Measurements from ENCODE around the gene KAZN. TPM values are rescaled to one million over a fixed set of nuclear protein-coding genes. Genes with fewer than 3 reads are reported as not detected.

The KAZN gene
- polyA plus RNA-seq, 1 donor (not counting 4 experiments of a cell fraction or from before 2014, with no cell fraction given), result 5.9 TPM

DNA sequence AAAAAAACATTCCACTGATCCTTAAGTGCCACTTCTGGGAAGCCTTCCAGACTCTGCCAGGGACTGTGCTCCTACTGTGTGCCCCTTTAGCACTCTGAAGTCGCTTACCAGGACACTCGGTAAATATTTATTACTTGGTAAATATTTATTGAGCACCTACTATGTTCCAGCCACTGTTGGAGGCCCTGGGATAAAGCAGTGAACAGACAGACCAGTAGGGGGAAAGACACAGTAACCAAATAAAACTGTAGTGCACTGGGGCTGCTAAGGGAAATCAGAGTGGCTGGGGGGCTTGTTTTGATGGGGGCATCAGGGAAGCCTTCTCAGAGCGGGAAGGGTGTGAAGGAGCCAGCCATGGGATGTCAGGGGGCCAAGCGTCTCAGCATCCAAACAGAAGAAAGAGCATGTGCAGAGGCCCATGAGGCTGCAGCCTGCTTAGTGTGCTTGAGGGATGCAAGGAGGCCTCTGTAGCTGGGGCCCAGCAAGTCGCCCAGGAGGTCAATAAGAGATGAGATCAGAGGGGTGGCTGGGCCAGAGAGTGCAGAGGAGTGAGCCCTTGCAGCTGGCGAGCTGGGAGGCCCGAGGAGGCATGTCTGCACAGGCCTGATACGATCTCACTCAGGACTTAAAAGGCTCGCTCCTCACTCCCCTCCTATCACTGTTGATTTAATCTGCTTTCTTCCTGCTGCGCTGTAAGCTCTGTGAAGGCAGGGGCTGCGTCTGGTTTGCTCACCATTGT, 28.6 kb downstream of the KAZN start:
- H3K9ac ChIP-seq (ENCODE audit: control insufficient read depth, extremely low read depth, insufficient read depth, low read length), result no peak overlapping the region
- no peak overlapping the region for H3K27ac ChIP-seq (ENCODE audit: control insufficient read depth, insufficient read depth, low read length)
- H2AFZ ChIP-seq (ENCODE audit: control insufficient read depth, low read length), result no peak overlapping the region
- TF ChIP-seq EZH2 (IDR thresholded peaks at IDR 0.05; ENCODE audit: low read length) (no peak), CTCF (optimal IDR thresholded peaks at IDR 0.05 in 1 of 3, IDR thresholded peaks at IDR 0.05 in 1 of 3, conservative IDR thresholded peaks at IDR 0.05 in 1 of 3; ENCODE audit: extremely low read depth in 1 of 3, insufficient read depth in 2 of 3, low read length in 3 of 3) (no peak)
- no peaks in the 10 kb centered on the region for H4K20me1 ChIP-seq (ENCODE audit: control insufficient read depth, extremely low read depth, insufficient read depth, low read length)
- DNase-seq (ENCODE audit: low read depth, low spot score) (no peak), FAIRE-seq (peak; percentile 44)
- H3K9me1 ChIP-seq (ENCODE audit: control insufficient read depth, extremely low read depth, insufficient read depth, low read length), result no peaks in the 10 kb centered on the region
- no peaks in the 10 kb centered on the region for H3K36me3 ChIP-seq (ENCODE audit: control insufficient read depth in 2 of 2, extremely low read depth in 1 of 2, insufficient read depth in 2 of 2, low read length in 2 of 2)
- dilution Hi-C loops (cut with MboI; ENCODE audit: extremely low pct_ligation_motif_present, low sequenced_read_pairs), result no loop called here
- H3K4me2 ChIP-seq (ENCODE audit: control insufficient read depth, extremely low read depth, insufficient read depth, low read depth, low read length), result no peak overlapping the region
- H3K4me1 ChIP-seq (ENCODE audit: control insufficient read depth, extremely low read depth, insufficient read depth, low read length), result peaks cover 6% of the 10 kb centered on the region
- no peaks in the 10 kb centered on the region for H3K27me3 ChIP-seq (ENCODE audit: control insufficient read depth, extremely low read depth, insufficient read depth, low read length)
- H3K4me3 ChIP-seq (ENCODE audit: control insufficient read depth in 2 of 3, extremely low read depth in 1 of 3, insufficient read depth in 2 of 3, low read depth in 1 of 3, low read length in 3 of 3), result no peak overlapping the region
- H3K79me2 ChIP-seq (ENCODE audit: control insufficient read depth, insufficient read depth, low read length), result no peaks in the 10 kb centered on the region
- H3K9me3 ChIP-seq (ENCODE audit: control insufficient read depth, low read depth, low read length), result no peaks in the 10 kb centered on the region

DNA sequence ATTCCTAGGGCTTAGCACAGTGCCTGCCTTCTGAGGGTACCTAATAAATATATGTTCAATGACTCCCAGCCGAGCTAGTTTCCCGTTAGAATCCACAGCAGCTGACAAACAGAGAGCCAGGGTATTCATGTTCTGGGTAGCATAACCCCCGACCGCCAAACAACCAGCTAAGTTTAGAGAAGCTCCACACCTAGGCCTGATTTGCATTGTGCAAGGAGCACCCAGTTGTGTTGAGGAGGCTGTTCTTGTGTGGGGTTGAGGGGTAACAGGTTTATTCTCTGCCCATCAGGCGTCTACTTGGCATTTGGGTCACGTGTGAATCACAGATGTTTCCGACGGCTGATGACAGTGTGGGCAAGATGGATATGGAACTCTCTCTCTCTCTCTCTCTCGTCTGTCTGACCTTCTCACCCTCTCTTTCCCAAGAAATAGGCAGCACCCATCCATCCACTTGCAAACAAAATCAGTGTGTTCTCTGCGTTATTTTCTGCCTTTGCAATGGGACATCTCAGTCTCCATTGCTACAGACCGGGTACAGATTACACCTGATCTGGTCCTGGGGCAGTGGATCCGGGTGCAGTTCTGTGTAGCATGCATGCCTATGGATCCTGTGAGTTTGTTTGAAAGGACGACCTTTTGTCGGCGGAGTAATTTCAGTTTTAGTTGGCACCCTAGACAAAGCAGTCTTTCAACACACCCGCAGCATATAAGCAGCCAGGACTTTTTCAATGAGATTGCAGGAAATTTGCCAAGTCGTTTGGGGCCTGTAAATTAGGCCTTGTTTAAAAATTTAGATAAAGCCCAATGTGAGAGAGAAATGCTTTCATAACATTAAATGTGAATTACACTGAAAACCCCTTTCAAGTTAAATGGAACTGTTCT, 29.4 kb downstream of the KAZN start:
- no peaks in the 10 kb centered on the region for H4K20me1 ChIP-seq (ENCODE audit: control insufficient read depth, extremely low read depth, insufficient read depth, low read length)
- TF ChIP-seq CTCF (optimal IDR thresholded peaks at IDR 0.05 in 1 of 3, IDR thresholded peaks at IDR 0.05 in 1 of 3, conservative IDR thresholded peaks at IDR 0.05 in 1 of 3; ENCODE audit: extremely low read depth in 1 of 3, insufficient read depth in 2 of 3, low read length in 3 of 3) (no peak), EZH2 (IDR thresholded peaks at IDR 0.05; ENCODE audit: low read length) (no peak)
- H3K9ac ChIP-seq (ENCODE audit: control insufficient read depth, extremely low read depth, insufficient read depth, low read length), result no peak overlapping the region
- peak overlapping the region; percentile 36 for H2AFZ ChIP-seq (ENCODE audit: control insufficient read depth, low read length)
- peaks cover 6% of the 10 kb centered on the region for H3K4me1 ChIP-seq (ENCODE audit: control insufficient read depth, extremely low read depth, insufficient read depth, low read length)
- no peaks in the 10 kb centered on the region for H3K9me1 ChIP-seq (ENCODE audit: control insufficient read depth, extremely low read depth, insufficient read depth, low read length)
- no peaks in the 10 kb centered on the region for H3K36me3 ChIP-seq (ENCODE audit: control insufficient read depth in 2 of 2, extremely low read depth in 1 of 2, insufficient read depth in 2 of 2, low read length in 2 of 2)
- no peak for DNase-seq (ENCODE audit: low read depth, low spot score)
- H3K4me2 ChIP-seq (ENCODE audit: control insufficient read depth, extremely low read depth, insufficient read depth, low read depth, low read length), result peak overlapping the region; percentile 24
- peaks cover 4% of the 10 kb centered on the region for H3K27me3 ChIP-seq (ENCODE audit: control insufficient read depth, extremely low read depth, insufficient read depth, low read length)
- no peaks in the 10 kb centered on the region for H3K9me3 ChIP-seq (ENCODE audit: control insufficient read depth, low read depth, low read length)
- no peaks in the 10 kb centered on the region for H3K79me2 ChIP-seq (ENCODE audit: control insufficient read depth, insufficient read depth, low read length)
- no peak overlapping the region for H3K4me3 ChIP-seq (ENCODE audit: control insufficient read depth in 2 of 3, extremely low read depth in 1 of 3, insufficient read depth in 2 of 3, low read depth in 1 of 3, low read length in 3 of 3)
- H3K27ac ChIP-seq (ENCODE audit: control insufficient read depth, insufficient read depth, low read length), result no peak overlapping the region
- dilution Hi-C loops (cut with MboI; ENCODE audit: extremely low pct_ligation_motif_present, low sequenced_read_pairs), result no loop called here
- FAIRE-seq, result no peak
